ENCODE results near the gene NCAPD2.

GRCh38 chr12:6527711-6528110, 33.8 kb downstream of the NCAPD2 start:
- TF ChIP-seq CTCF (IDR thresholded peaks at IDR 0.05) (no peak), EZH2 (IDR thresholded peaks at IDR 0.05; ENCODE audit: borderline replicate concordance, insufficient read depth, low read depth, low read length, poor library complexity, severe bottlenecking) (no peak)

Measured in B cell (primary cell).